ENCODE measurements around the gene SNF8. TPM values are rescaled to one million over a fixed set of nuclear protein-coding genes. Genes with fewer than 3 reads are reported as not detected.

SNF8 gene
- total RNA-seq, 4 donors from 2014 or later = 64.9 to 150 (median 96.5) TPM

GRCh38 chr17:48972749-48973097, 28.1 kb upstream of the SNF8 start:
- TF ChIP-seq CTCF (IDR thresholded peaks at IDR 0.05) = no peak
- TF ChIP-seq POLR2A (IDR thresholded peaks at IDR 0.05) = no peak
- H3K4me1 ChIP-seq = no peaks in the 10 kb centered on the region
- intact Hi-C loops (cut with DNase I) = no loop called here
- 74 to 79% methylated on average over 7 of the region's 7 CpGs for WGBS, 2 donors
- H3K9me3 ChIP-seq = no peaks in the 10 kb centered on the region
- no peaks in the 10 kb centered on the region for H3K36me3 ChIP-seq
- no peak overlapping the region for H3K27ac ChIP-seq
- H3K4me3 ChIP-seq (replicated peaks in 1 of 3) = no peak overlapping the region
- no peaks in the 10 kb centered on the region for H3K27me3 ChIP-seq
- no peak for DNase-seq

GRCh38 chr17:48970865-48971687, 26.4 kb upstream of the SNF8 start:
- Histone ChIP-seq H3K4me1 (no peaks in the 10 kb centered on the region), H3K9me3 (no peaks in the 10 kb centered on the region), H3K36me3 (no peaks in the 10 kb centered on the region), H3K4me3 (replicated peaks in 1 of 3) (no peak overlapping the region), H3K27ac (no peak overlapping the region), H3K27me3 (no peaks in the 10 kb centered on the region)
- intact Hi-C loops (cut with DNase I) = no loop called here
- no peak for TF ChIP-seq POLR2A (IDR thresholded peaks at IDR 0.05)
- no peak for TF ChIP-seq CTCF (IDR thresholded peaks at IDR 0.05)
- DNase-seq = no peak
- WGBS, 2 donors = 68 to 77% methylated on average over 12 of the region's 12 CpGs

GRCh38 chr17:48970224-48970623, 25.6 kb upstream of the SNF8 start:
- H3K36me3 ChIP-seq = no peaks in the 10 kb centered on the region
- whole genome bisulfite sequencing, 2 donors = 11 to 24% methylated on average over 4 of the region's 4 CpGs
- H3K4me1 ChIP-seq = no peaks in the 10 kb centered on the region
- TF ChIP-seq POLR2A (IDR thresholded peaks at IDR 0.05) (no peak), CTCF (IDR thresholded peaks at IDR 0.05) (no peak)
- H3K4me3 ChIP-seq (replicated peaks in 1 of 3) = no peak overlapping the region
- H3K9me3 ChIP-seq = no peaks in the 10 kb centered on the region
- peak in 1 of 2 donors; percentile 3 for DNase-seq
- no peak overlapping the region for H3K27ac ChIP-seq
- no peaks in the 10 kb centered on the region for H3K27me3 ChIP-seq
- intact Hi-C loops (cut with DNase I) = no loop called here

GRCh38 chr17:48961516-48962233, 17.0 kb upstream of the SNF8 start:
- intact Hi-C loops (cut with DNase I) = no loop called here
- TF ChIP-seq CTCF (IDR thresholded peaks at IDR 0.05) (no peak), POLR2A (IDR thresholded peaks at IDR 0.05) (no peak)
- no peaks in the 10 kb centered on the region for H3K9me3 ChIP-seq
- no peaks in the 10 kb centered on the region for H3K36me3 ChIP-seq
- H3K4me1 ChIP-seq = no peaks in the 10 kb centered on the region
- 37 to 40% methylated on average over 10 of the region's 10 CpGs for WGBS, 2 donors
- H3K4me3 ChIP-seq (replicated peaks in 1 of 3) = no peak overlapping the region
- no peaks in the 10 kb centered on the region for H3K27me3 ChIP-seq
- DNase-seq = no peak
- no peak overlapping the region for H3K27ac ChIP-seq

All from thyroid gland (tissue), 4 donors.